DMS114 treated with DMSO at 0.1 percent for 48 hours (cell line): ENCODE measurements around the gene MYL12A.
A peak's percentile ranks its signal among the peaks of the same experiment; 100 is the strongest.

Source experiments
- DNase-seq: peaks from one replicate; lab custom pipeline; 2025; ENCODE audit not compliant: unreplicated experiment; lab: John Stamatoyannopoulos, UW

MYL12A gene

GRCh38 chr18:3281456-3282400 lies 34.1 kb downstream of the MYL12A start:
- peak; percentile 90 for DNase-seq

DNA sequence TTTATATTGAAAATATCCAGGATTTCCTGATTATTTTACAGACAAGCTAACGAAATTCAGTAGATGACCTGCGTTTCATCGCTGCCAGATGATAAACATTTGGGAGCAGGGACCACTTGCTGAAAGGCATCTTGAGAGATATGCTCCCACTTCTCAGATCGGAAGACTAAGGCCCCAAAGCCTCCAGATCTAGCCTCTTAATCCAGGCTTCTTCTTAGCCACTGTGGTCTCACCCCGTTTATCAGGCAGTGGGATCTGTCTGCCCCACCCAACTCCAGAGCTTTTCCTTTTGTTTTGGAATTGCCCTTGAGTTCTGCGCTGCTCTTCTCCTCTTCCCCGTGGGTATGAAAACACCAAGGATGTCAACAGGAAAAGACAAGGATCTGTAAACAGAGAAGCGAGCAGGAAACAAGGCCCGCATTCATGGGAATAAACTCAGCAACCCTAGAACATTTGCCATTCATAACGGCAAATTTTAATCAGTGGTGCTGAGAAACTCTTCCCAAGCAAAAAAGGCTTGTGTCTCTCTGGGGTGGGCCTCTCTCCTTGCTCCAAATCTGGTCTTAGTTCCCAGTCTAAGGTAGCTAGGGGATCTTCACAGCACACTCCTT lies 35.8 kb downstream of the MYL12A start:
- DNase-seq, result no peak

DNA sequence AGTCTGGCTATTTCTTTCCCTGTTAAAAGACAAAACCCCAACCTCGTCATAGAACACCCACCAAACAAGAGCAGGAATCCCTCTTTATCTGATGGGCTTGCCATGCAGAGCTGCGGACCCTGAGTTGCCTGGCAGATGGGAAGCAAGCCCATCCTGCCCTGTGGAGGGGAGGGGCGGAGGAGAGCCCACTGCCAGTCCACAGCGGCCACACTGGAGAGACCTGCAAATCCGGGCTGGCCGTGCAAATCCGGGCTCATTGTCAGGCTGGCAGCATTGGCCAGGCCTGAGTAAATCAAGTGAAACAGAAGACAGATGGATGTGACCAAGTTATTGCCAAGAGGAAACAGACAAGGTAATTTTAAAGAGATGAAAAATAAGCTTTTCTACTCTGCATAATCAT lies 36.3 kb downstream of the MYL12A start:
- DNase-seq, result no peak

- no peak for DNase-seq
These were observed 36.9 kb downstream of the MYL12A start for GRCh38 chr18:3284501-3284900.

DNA sequence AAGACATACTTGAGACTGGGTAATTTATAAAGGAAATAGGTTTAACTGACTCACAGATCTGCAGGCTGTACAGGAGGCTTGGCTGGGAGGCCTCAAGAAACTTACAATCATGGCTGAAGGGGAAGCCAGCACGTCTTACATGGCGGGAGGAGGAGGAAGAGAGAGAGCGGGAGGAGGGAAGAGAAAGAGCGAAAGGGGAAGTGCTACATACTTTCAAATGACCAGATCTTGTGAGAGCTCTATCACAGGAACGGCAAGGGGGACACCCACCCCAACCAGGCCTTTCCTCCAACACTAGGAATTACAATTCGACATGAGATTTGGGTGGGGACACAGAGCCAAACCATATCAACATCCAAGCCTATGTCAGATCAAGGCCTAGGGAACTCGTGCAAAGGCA lies 38.6 kb downstream of the MYL12A start:
- DNase-seq, result no peak

GRCh38 chr18:3293196-3293951 lies 45.8 kb downstream of the MYL12A start:
- DNase-seq, result no peak

GRCh38 chr18:3294435-3295080 lies 47.0 kb downstream of the MYL12A start:
- DNase-seq, result no peak

DNA sequence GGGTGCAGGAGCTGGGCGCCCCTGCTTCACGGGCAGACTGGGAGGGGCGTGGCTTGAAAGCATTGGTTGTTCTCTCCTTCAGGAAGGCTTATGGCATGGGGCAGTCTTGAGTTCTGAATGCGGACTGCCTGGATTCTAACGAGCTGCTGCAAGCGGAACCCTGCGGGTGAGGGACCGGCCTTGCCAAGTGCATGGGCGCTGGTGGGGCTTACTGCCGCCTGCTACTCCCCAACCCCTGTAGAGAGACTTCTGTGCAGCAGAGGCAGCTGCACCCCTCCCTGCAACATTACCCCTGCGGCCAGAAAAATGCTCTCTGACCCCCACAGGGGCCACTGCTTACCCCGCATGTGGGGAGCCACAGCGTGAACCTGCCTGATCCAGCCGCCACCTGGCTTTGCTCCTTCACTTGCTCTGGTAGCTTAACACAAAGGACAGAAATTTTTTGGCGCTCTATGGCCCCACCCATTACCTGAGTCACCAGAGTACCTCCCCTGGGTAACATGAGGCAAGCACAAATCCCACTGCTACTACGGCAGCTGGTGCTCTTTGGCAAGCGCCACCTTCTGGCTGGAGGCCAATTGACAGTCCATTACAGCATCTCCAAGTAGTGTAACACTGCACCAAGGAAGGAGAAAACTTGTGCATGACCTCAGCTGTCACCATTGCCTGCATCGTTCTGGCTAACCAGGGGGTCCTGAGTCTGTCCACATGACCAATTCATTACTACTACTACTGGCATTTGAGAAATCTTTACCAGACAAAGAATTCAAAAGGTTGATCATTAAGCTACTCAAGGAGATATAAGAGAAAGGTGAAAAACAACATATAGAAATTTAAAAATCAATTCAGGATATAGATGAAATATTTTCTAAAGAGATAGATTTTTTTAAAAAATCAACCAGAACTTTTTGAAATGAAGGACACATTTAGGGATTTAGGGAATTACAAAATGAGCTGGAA lies 49.7 kb downstream of the MYL12A start:
- DNase-seq, result no peak

- no peak for DNase-seq
These were observed 57.2 kb downstream of the MYL12A start for GRCh38 chr18:3304832-3305231.

GRCh38 chr18:3305354-3305762 lies 57.8 kb downstream of the MYL12A start:
- no peak for DNase-seq
